ENCODE measurements around the gene SYPL1. TPM values are rescaled to one million over a fixed set of nuclear protein-coding genes. Genes with fewer than 3 reads are reported as not detected.
A peak's percentile ranks its signal among the peaks of the same experiment; 100 is the strongest.

The SYPL1 gene
- polyA plus RNA-seq, 2 donors = 66.3 to 101 TPM

GRCh38 chr7:106064316-106064715, 47.8 kb downstream of the SYPL1 start:
- H3K27me3 ChIP-seq (ENCODE audit: control insufficient read depth in 1 of 2, insufficient read depth in 2 of 2, low read length in 2 of 2) = no peaks in the 10 kb centered on the region
- no peak overlapping the region for H3K4me3 ChIP-seq (ENCODE audit: low read depth in 1 of 2, low read length in 2 of 2)
- H3K9me3 ChIP-seq (ENCODE audit: control insufficient read depth in 2 of 2, insufficient read depth in 1 of 2, low read depth in 1 of 2, low read length in 1 of 2) = no peaks in the 10 kb centered on the region
- no peaks in the 10 kb centered on the region for H3K36me3 ChIP-seq (ENCODE audit: control insufficient read depth in 2 of 2, insufficient read depth in 2 of 2, low read length in 1 of 2)
- H3K27ac ChIP-seq (ENCODE audit: low read depth in 2 of 2, low read length in 1 of 2) = peak overlapping the region; percentile 96 to 99
- 56 to 65% methylated on average over 8 of the region's 8 CpGs for WGBS, 2 donors
- H3K4me1 ChIP-seq (ENCODE audit: control insufficient read depth in 2 of 2, insufficient read depth in 2 of 2, low read length in 1 of 2) = peaks cover 10 to 32% of the 10 kb centered on the region in 2 donors

- H3K27me3 ChIP-seq (ENCODE audit: control insufficient read depth in 1 of 2, insufficient read depth in 2 of 2, low read length in 2 of 2) = no peaks in the 10 kb centered on the region
- WGBS, 2 donors = 75 to 81% methylated on average over 2 of the region's 2 CpGs
- H3K9me3 ChIP-seq (ENCODE audit: control insufficient read depth in 2 of 2, insufficient read depth in 1 of 2, low read depth in 1 of 2, low read length in 1 of 2) = no peaks in the 10 kb centered on the region
- no peaks in the 10 kb centered on the region for H3K36me3 ChIP-seq (ENCODE audit: control insufficient read depth in 2 of 2, insufficient read depth in 2 of 2, low read length in 1 of 2)
- no peak overlapping the region for H3K4me3 ChIP-seq (ENCODE audit: low read depth in 1 of 2, low read length in 2 of 2)
- peak overlapping the region; percentile 78 to 79 for H3K27ac ChIP-seq (ENCODE audit: low read depth in 2 of 2, low read length in 1 of 2)
- peaks cover 10 to 36% of the 10 kb centered on the region in 2 donors for H3K4me1 ChIP-seq (ENCODE audit: control insufficient read depth in 2 of 2, insufficient read depth in 2 of 2, low read length in 1 of 2)
Measured at GRCh38 chr7:106063692-106064091, 48.4 kb downstream of the SYPL1 start.

GRCh38 chr7:106063024-106063423, 49.1 kb downstream of the SYPL1 start:
- Histone ChIP-seq H3K4me3 (ENCODE audit: low read depth in 1 of 2, low read length in 2 of 2) (no peak overlapping the region), H3K9me3 (ENCODE audit: control insufficient read depth in 2 of 2, insufficient read depth in 1 of 2, low read depth in 1 of 2, low read length in 1 of 2) (no peaks in the 10 kb centered on the region), H3K36me3 (ENCODE audit: control insufficient read depth in 2 of 2, insufficient read depth in 2 of 2, low read length in 1 of 2) (no peaks in the 10 kb centered on the region), H3K27ac (ENCODE audit: low read depth in 2 of 2, low read length in 1 of 2) (peak overlapping the region; percentile 78 to 79), H3K4me1 (ENCODE audit: control insufficient read depth in 2 of 2, insufficient read depth in 2 of 2, low read length in 1 of 2) (peaks cover 10 to 38% of the 10 kb centered on the region in 2 donors), H3K27me3 (ENCODE audit: control insufficient read depth in 1 of 2, insufficient read depth in 2 of 2, low read length in 2 of 2) (no peaks in the 10 kb centered on the region)
- WGBS, 2 donors = 51 to 74% methylated on average over 6 of the region's 6 CpGs

GRCh38 chr7:106062521-106062931, 49.6 kb downstream of the SYPL1 start:
- Histone ChIP-seq H3K9me3 (ENCODE audit: control insufficient read depth in 2 of 2, insufficient read depth in 1 of 2, low read depth in 1 of 2, low read length in 1 of 2) (no peaks in the 10 kb centered on the region), H3K36me3 (ENCODE audit: control insufficient read depth in 2 of 2, insufficient read depth in 2 of 2, low read length in 1 of 2) (no peaks in the 10 kb centered on the region), H3K4me1 (ENCODE audit: control insufficient read depth in 2 of 2, insufficient read depth in 2 of 2, low read length in 1 of 2) (peaks cover 10 to 40% of the 10 kb centered on the region in 2 donors), H3K4me3 (ENCODE audit: low read depth in 1 of 2, low read length in 2 of 2) (no peak overlapping the region), H3K27ac (ENCODE audit: low read depth in 2 of 2, low read length in 1 of 2) (peak overlapping the region; percentile 78 to 79), H3K27me3 (ENCODE audit: control insufficient read depth in 1 of 2, insufficient read depth in 2 of 2, low read length in 2 of 2) (no peaks in the 10 kb centered on the region)
- 42 to 74% methylated on average over 2 of the region's 2 CpGs for WGBS, 2 donors

GRCh38 chr7:106062006-106062405, 50.1 kb downstream of the SYPL1 start:
- H3K4me1 ChIP-seq (ENCODE audit: control insufficient read depth in 2 of 2, insufficient read depth in 2 of 2, low read length in 1 of 2) = peaks cover 10 to 42% of the 10 kb centered on the region in 2 donors
- 73 to 86% methylated on average over 7 of the region's 7 CpGs for WGBS, 2 donors
- H3K27me3 ChIP-seq (ENCODE audit: control insufficient read depth in 1 of 2, insufficient read depth in 2 of 2, low read length in 2 of 2) = no peaks in the 10 kb centered on the region
- no peaks in the 10 kb centered on the region for H3K9me3 ChIP-seq (ENCODE audit: control insufficient read depth in 2 of 2, insufficient read depth in 1 of 2, low read depth in 1 of 2, low read length in 1 of 2)
- H3K27ac ChIP-seq (ENCODE audit: low read depth in 2 of 2, low read length in 1 of 2) = peak overlapping the region; percentile 78 to 79
- no peak overlapping the region for H3K4me3 ChIP-seq (ENCODE audit: low read depth in 1 of 2, low read length in 2 of 2)
- no peaks in the 10 kb centered on the region for H3K36me3 ChIP-seq (ENCODE audit: control insufficient read depth in 2 of 2, insufficient read depth in 2 of 2, low read length in 1 of 2)

- Histone ChIP-seq H3K27ac (ENCODE audit: low read depth in 2 of 2, low read length in 1 of 2) (peak overlapping the region; percentile 79), H3K4me3 (ENCODE audit: low read depth in 1 of 2, low read length in 2 of 2) (no peak overlapping the region), H3K4me1 (ENCODE audit: control insufficient read depth in 2 of 2, insufficient read depth in 2 of 2, low read length in 1 of 2) (peaks cover 10 to 42% of the 10 kb centered on the region in 2 donors), H3K9me3 (ENCODE audit: control insufficient read depth in 2 of 2, insufficient read depth in 1 of 2, low read depth in 1 of 2, low read length in 1 of 2) (no peaks in the 10 kb centered on the region), H3K27me3 (ENCODE audit: control insufficient read depth in 1 of 2, insufficient read depth in 2 of 2, low read length in 2 of 2) (no peaks in the 10 kb centered on the region), H3K36me3 (ENCODE audit: control insufficient read depth in 2 of 2, insufficient read depth in 2 of 2, low read length in 1 of 2) (no peaks in the 10 kb centered on the region)
- WGBS, 2 donors = 87 to 88% methylated on average over 8 to 9 of the region's 9 CpGs
Measured at GRCh38 chr7:106061301-106061979, 50.7 kb downstream of the SYPL1 start.

- Histone ChIP-seq H3K27me3 (ENCODE audit: control insufficient read depth in 1 of 2, insufficient read depth in 2 of 2, low read length in 2 of 2) (no peaks in the 10 kb centered on the region), H3K27ac (ENCODE audit: low read depth in 2 of 2, low read length in 1 of 2) (peak overlapping the region; percentile 77 to 79), H3K4me1 (ENCODE audit: control insufficient read depth in 2 of 2, insufficient read depth in 2 of 2, low read length in 1 of 2) (peaks cover 8 to 42% of the 10 kb centered on the region in 2 donors), H3K36me3 (ENCODE audit: control insufficient read depth in 2 of 2, insufficient read depth in 2 of 2, low read length in 1 of 2) (no peaks in the 10 kb centered on the region), H3K4me3 (ENCODE audit: low read depth in 1 of 2, low read length in 2 of 2) (no peak overlapping the region), H3K9me3 (ENCODE audit: control insufficient read depth in 2 of 2, insufficient read depth in 1 of 2, low read depth in 1 of 2, low read length in 1 of 2) (no peaks in the 10 kb centered on the region)
- 54 to 74% methylated on average over 7 of the region's 7 CpGs for WGBS, 2 donors
Measured at GRCh38 chr7:106060394-106060920, 51.7 kb downstream of the SYPL1 start.

GRCh38 chr7:106059556-106059955, 52.6 kb downstream of the SYPL1 start:
- WGBS, 2 donors = 63 to 78% methylated on average over 2 of the region's 2 CpGs
- peaks cover 5 to 36% of the 10 kb centered on the region in 2 donors for H3K4me1 ChIP-seq (ENCODE audit: control insufficient read depth in 2 of 2, insufficient read depth in 2 of 2, low read length in 1 of 2)

GRCh38 chr7:106058928-106059324, 53.2 kb downstream of the SYPL1 start:
- Histone ChIP-seq H3K36me3 (ENCODE audit: control insufficient read depth in 2 of 2, insufficient read depth in 2 of 2, low read length in 1 of 2) (no peaks in the 10 kb centered on the region), H3K4me1 (ENCODE audit: control insufficient read depth in 2 of 2, insufficient read depth in 2 of 2, low read length in 1 of 2) (peaks cover 0 to 31% of the 10 kb centered on the region in 2 donors), H3K9me3 (ENCODE audit: control insufficient read depth in 2 of 2, insufficient read depth in 1 of 2, low read depth in 1 of 2, low read length in 1 of 2) (no peaks in the 10 kb centered on the region), H3K4me3 (ENCODE audit: low read depth in 1 of 2, low read length in 2 of 2) (no peak overlapping the region), H3K27ac (ENCODE audit: low read depth in 2 of 2, low read length in 1 of 2) (peak overlapping the region; percentile 81 to 84), H3K27me3 (ENCODE audit: control insufficient read depth in 1 of 2, insufficient read depth in 2 of 2, low read length in 2 of 2) (no peaks in the 10 kb centered on the region)
- 56 to 57% methylated on average over 3 of the region's 3 CpGs for WGBS, 2 donors

More at GRCh38 chr7:106059556-106059955, 52.6 kb downstream of the SYPL1 start:
- Histone ChIP-seq H3K9me3 (ENCODE audit: control insufficient read depth in 2 of 2, insufficient read depth in 1 of 2, low read depth in 1 of 2, low read length in 1 of 2) (no peaks in the 10 kb centered on the region), H3K36me3 (ENCODE audit: control insufficient read depth in 2 of 2, insufficient read depth in 2 of 2, low read length in 1 of 2) (no peaks in the 10 kb centered on the region), H3K27ac (ENCODE audit: low read depth in 2 of 2, low read length in 1 of 2) (peak overlapping the region; percentile 81 to 84), H3K4me3 (ENCODE audit: low read depth in 1 of 2, low read length in 2 of 2) (no peak overlapping the region), H3K27me3 (ENCODE audit: control insufficient read depth in 1 of 2, insufficient read depth in 2 of 2, low read length in 2 of 2) (no peaks in the 10 kb centered on the region)

All from esophagus (tissue), 2 donors.